HepG2 (cell line): ENCODE data around the gene PLPP3. TPM values are rescaled to one million over a fixed set of nuclear protein-coding genes. Genes with fewer than 3 reads are reported as not detected.

ENCODE experiments used
- ASH2L ChIP-seq: fragments of 300-600, 200-600 bp; sonication (generic); IDR thresholded peaks from 2 replicates; pipeline ENCODE4 v1.7.0; 2017; ENCODE audit warnings: low read depth, mild to moderate bottlenecking, moderate library complexity, mixed read lengths, low read length; ENCODE audit not compliant: insufficient read length
- CCAR2 ChIP-seq: fragments of 200-400 bp; formaldehyde crosslinking; optimal IDR thresholded peaks from 2 replicates; pipeline ENCODE3; 2018; ENCODE audit warnings: low read depth, mild to moderate bottlenecking, low read length, moderate library complexity
- CENPT ChIP-seq: sonication (generic); formaldehyde crosslinking; IDR thresholded peaks from 2 replicates; pipeline ENCODE4 v1.8.0; 2022; ENCODE audit warnings: low read depth, mild to moderate bottlenecking, moderate library complexity, missing genetic modification reagents
- CHD4 ChIP-seq: fragments of 200-600 bp; sonication (generic); IDR thresholded peaks from 2 replicates; pipeline ENCODE4 v1.7.0; 2017; ENCODE audit warnings: mild to moderate bottlenecking, low read length, borderline replicate concordance
- ELF4 ChIP-seq: sonication (generic); formaldehyde crosslinking; IDR thresholded peaks from 2 replicates; pipeline ENCODE4 v1.5.0; 2020; ENCODE audit warnings: missing genetic modification reagents, mild to moderate bottlenecking, moderate library complexity, borderline replicate concordance
- HOXA5 ChIP-seq: sonication (generic); formaldehyde crosslinking; IDR thresholded peaks from 2 replicates; pipeline ENCODE4 v1.4.0; 2020; ENCODE audit warnings: missing genetic modification reagents
- ISX ChIP-seq: sonication (generic); formaldehyde crosslinking; conservative IDR thresholded peaks from 2 replicates; pipeline ENCODE4 v1.5.0; 2020; ENCODE audit warnings: missing genetic modification reagents
- KLF16 ChIP-seq, 2 experiments: sonication (generic) in 1 of 2; formaldehyde crosslinking in 1 of 2; IDR thresholded peaks; 2 replicates each; pipeline versions ENCODE4 v1.6.1 to v1.8.0; 2016 to 2023; ENCODE audit warnings: missing genetic modification reagents in 2 of 2, missing compliant biosample characterization in 1 of 2
- MAFF ChIP-seq: IDR thresholded peaks from 2 replicates; pipeline ENCODE4 v1.6.1; 2011; ENCODE audit warnings: low read depth, low read length, improper control_type of control experiment
- MATR3 ChIP-seq: sonication (generic); formaldehyde crosslinking; IDR thresholded peaks from 2 replicates; pipeline ENCODE4 v1.4.0; 2020; ENCODE audit warnings: missing genetic modification reagents
- NFE2L2 ChIP-seq: fragments of 150-350 bp; IDR thresholded peaks from 2 replicates; pipeline ENCODE4 v1.6.1; 2014; ENCODE audit warnings: low read length
- NRL ChIP-seq: sonication (generic); formaldehyde crosslinking; IDR thresholded peaks from 2 replicates; pipeline ENCODE4 v1.5.0; 2020; ENCODE audit warnings: missing genetic modification reagents, mild to moderate bottlenecking, moderate library complexity, borderline replicate concordance
- POGK ChIP-seq: sonication (generic); formaldehyde crosslinking; conservative IDR thresholded peaks from 2 replicates; pipeline ENCODE4 v1.8.0; 2022; ENCODE audit warnings: mild to moderate bottlenecking, moderate library complexity, missing genetic modification reagents
- RXRB ChIP-seq: IDR thresholded peaks from 2 replicates; pipeline ENCODE4 v1.6.1; 2016; ENCODE audit warnings: borderline replicate concordance, missing genetic modification reagents, missing compliant biosample characterization
- SNAPC2 ChIP-seq: sonication (generic); formaldehyde crosslinking; IDR thresholded peaks from 2 replicates; pipeline ENCODE4 v1.8.1; 2022; ENCODE audit warnings: mild to moderate bottlenecking, missing genetic modification reagents
- SNRNP70 ChIP-seq: fragments of 200-400 bp; formaldehyde crosslinking; IDR thresholded peaks from 2 replicates; pipeline ENCODE4 v1.6.1; 2017; ENCODE audit warnings: mild to moderate bottlenecking, low read depth, low read length, moderate library complexity
- SP2 ChIP-seq: sonication (generic); formaldehyde crosslinking; IDR thresholded peaks from 2 replicates; pipeline ENCODE4 v1.5.1; 2020; ENCODE audit warnings: mild to moderate bottlenecking, missing genetic modification reagents
- SSRP1 ChIP-seq: IDR thresholded peaks from 2 replicates; pipeline ENCODE4 v1.6.1; 2016; ENCODE audit warnings: control low read depth
- SYNCRIP ChIP-seq: fragments of 200-400 bp; formaldehyde crosslinking; IDR thresholded peaks from 2 replicates; pipeline ENCODE4 v1.6.1; 2018; ENCODE audit warnings: mild to moderate bottlenecking, low read depth, low read length; ENCODE audit not compliant: insufficient read depth
- ZGPAT ChIP-seq: IDR thresholded peaks from 2 replicates; pipeline ENCODE4 v1.6.1; 2016; ENCODE audit warnings: mild to moderate bottlenecking
- ZNF10 ChIP-seq: sonication (generic); formaldehyde crosslinking; IDR thresholded peaks from 2 replicates; pipeline ENCODE4 v1.4.0; 2020; ENCODE audit warnings: mild to moderate bottlenecking, low read depth, missing genetic modification reagents, borderline replicate concordance
- ZNF12 ChIP-seq: sonication (generic); formaldehyde crosslinking; IDR thresholded peaks from 2 replicates; pipeline ENCODE4 v1.5.0; 2020; ENCODE audit warnings: missing genetic modification reagents
- ZNF678 ChIP-seq: sonication (generic); formaldehyde crosslinking; IDR thresholded peaks from 2 replicates; pipeline ENCODE4 v1.4.0; 2020; ENCODE audit warnings: mild to moderate bottlenecking, missing genetic modification reagents
- ZNF724P ChIP-seq: sonication (generic); formaldehyde crosslinking; IDR thresholded peaks from 2 replicates; pipeline ENCODE4 v1.8.0; 2022; ENCODE audit warnings: missing genetic modification reagents, borderline replicate concordance
- ZNF788 ChIP-seq: sonication (generic); formaldehyde crosslinking; IDR thresholded peaks from 2 replicates; pipeline ENCODE4 v1.5.0; 2020; ENCODE audit warnings: mild to moderate bottlenecking, missing genetic modification reagents, borderline replicate concordance
- polyA plus RNA-seq, 8 experiments: library from polyadenylated mRNA; depleted of rRNA in 3 of 8; stranded (reverse) in 7 of 8; unstranded in 1 of 8; fragments of >200 nt; fragmentation: Illumina TruSeq in 4 of 8; extraction: Trizol in 4 of 8; gene quantifications; 2 replicates each; pipeline versions ENCODE4 v1.2.1 to v1.2.3, GENCODE V29; 2011 to 2016; ENCODE audit warnings: low read depth in 4 of 8, missing spikeins in 1 of 8, mixed read lengths in 1 of 8; ENCODE audit not compliant: insufficient read depth in 1 of 8
- total RNA-seq, 5 experiments: library from RNA; depleted of rRNA; stranded (reverse); fragments of >200 nt; fragmentation: Illumina TruSeq; extraction: Trizol; gene quantifications; 2 replicates each; pipeline ENCODE4 v1.2.3, GENCODE V29; 2016; ENCODE audit warnings: low read depth in 1 of 5

Gene PLPP3
- total and polyA plus RNA-seq, 2 of the 13 experiments (the other 11 are each of a cell fraction or from before 2014, with no cell fraction given) = 49.7 to 65.8 TPM

GRCh38 chr1:56461158-56462127 is 117.9 kb downstream of the PLPP3 start (continued):
- TF ChIP-seq ZNF10 (CRISPR knock-in tag) (no peak), SNRNP70 (no peak), SNAPC2 (CRISPR knock-in tag) (peak; percentile 88; the same call in 1 of the 2 replicates), NRL (CRISPR knock-in tag) (peak; percentile 47; the same call in 1 of the 2 replicates), ZGPAT (CRISPR knock-in tag) (peak; percentile 94), ISX (CRISPR knock-in tag) (no peak), ZNF678 (CRISPR knock-in tag) (peak; percentile 74; the same call in 1 of the 2 replicates), CHD4 (peak; percentile 76; the same call in 1 of the 2 replicates), SSRP1 (CRISPR knock-in tag) (no peak), MAFF (no peak), SYNCRIP (no peak), ELF4 (CRISPR knock-in tag) (no peak; the same call in 1 of the 2 replicates), ZNF788 (peak; percentile 89; the same call in 1 of the 2 replicates), ZNF724P (CRISPR knock-in tag) (peak; percentile 39; the same call in 1 of the 2 replicates), MATR3 (CRISPR knock-in tag) (no peak), NFE2L2 (no peak), CCAR2 (no peak), HOXA5 (CRISPR knock-in tag) (peak; percentile 83; the same call in 1 of the 2 replicates), POGK (CRISPR knock-in tag) (peak; percentile 71; the same call in 1 of the 2 replicates), ASH2L (peak; percentile 71), ZNF12 (CRISPR knock-in tag) (0 out of 2 replicates have a peak, but pooled peaks have one; percentile 26), KLF16 (CRISPR knock-in tag; IDR thresholded peaks at IDR 0.05) (peak in 1 of 2 experiments; percentile 85; a peak in 2 of 4 replicates), CENPT (no peak), SP2 (CRISPR knock-in tag) (no peak), RXRB (CRISPR knock-in tag) (peak; percentile 92)
